Fibroblast of lung (primary cell): Measurements from ENCODE around the gene EMC9. TPM values are rescaled to one million over a fixed set of nuclear protein-coding genes. Genes with fewer than 3 reads are reported as not detected.

Experiments
- DNase-seq, 2 donors: peaks; one replicate each; pipeline versions ENCODE4 v3.0.0 to v3.0.0-alpha.2; 2010; ENCODE audit warnings: low read depth in 2 of 2
- H2AFZ ChIP-seq: 2 replicates; pipeline ENCODE4 v1.5.1; 2012; ENCODE audit warnings: low read length, control low read depth, inconsistent platforms
- H3K27ac ChIP-seq: 2 replicates; pipeline ENCODE4 v1.5.1; 2011; ENCODE audit warnings: low read length, control low read depth; ENCODE audit not compliant: insufficient read depth
- H3K27me3 ChIP-seq: 2 replicates; pipeline ENCODE4 v1.5.1; 2011; ENCODE audit warnings: mild to moderate bottlenecking, low read length; ENCODE audit not compliant: control insufficient read depth, insufficient read depth
- H3K36me3 ChIP-seq: 2 replicates; pipeline ENCODE4 v1.5.1; 2011; ENCODE audit warnings: low read length; ENCODE audit not compliant: control insufficient read depth, insufficient read depth
- H3K4me1 ChIP-seq: 2 replicates; pipeline ENCODE4 v1.5.1; 2011; ENCODE audit warnings: low read length; ENCODE audit not compliant: control insufficient read depth, insufficient read depth; ENCODE audit errors: extremely low read depth
- H3K4me2 ChIP-seq: 2 replicates; pipeline ENCODE4 v1.5.1; 2011; ENCODE audit warnings: low read length, control low read depth; ENCODE audit not compliant: insufficient read depth; ENCODE audit errors: extremely low read depth
- H3K4me3 ChIP-seq, 4 experiments: fragments of 200-600 bp in 1 of 4; sonication (generic) in 1 of 4; replicated peaks in 1 of 4; 2 replicates each; pipeline ENCODE4 v1.5.1; 2011 to 2016; ENCODE audit warnings: low read length in 4 of 4, low read depth in 3 of 4, mild to moderate bottlenecking in 3 of 4, control low read depth in 2 of 4, inconsistent platforms in 1 of 4, mixed read lengths in 1 of 4; ENCODE audit not compliant: insufficient read depth in 1 of 4; ENCODE audit errors: control extremely low read depth in 1 of 4
- H3K79me2 ChIP-seq: 2 replicates; pipeline ENCODE4 v1.5.1; 2012; ENCODE audit warnings: mild to moderate bottlenecking, low read length, inconsistent platforms; ENCODE audit not compliant: control insufficient read depth, insufficient read depth
- H3K9ac ChIP-seq: 2 replicates; pipeline ENCODE4 v1.5.1; 2011; ENCODE audit warnings: mild to moderate bottlenecking, low read length, control low read depth; ENCODE audit not compliant: insufficient read depth
- H3K9me3 ChIP-seq: 2 replicates; pipeline ENCODE4 v1.5.1; 2012; ENCODE audit warnings: low read depth, low read length; ENCODE audit not compliant: control insufficient read depth, insufficient read depth
- H4K20me1 ChIP-seq: 2 replicates; pipeline ENCODE4 v1.5.1; 2011; ENCODE audit warnings: low read length; ENCODE audit not compliant: control insufficient read depth, insufficient read depth; ENCODE audit errors: extremely low read depth
- EZH2 ChIP-seq: IDR thresholded peaks from 2 replicates; pipeline ENCODE4 v1.5.1; 2012; ENCODE audit warnings: low read length, control low read depth, mild to moderate bottlenecking; ENCODE audit errors: missing control alignments
- polyA plus RNA-seq, 2 donors: library from polyadenylated mRNA; depleted of rRNA in 1 of 2; stranded (reverse) in 1 of 2; unstranded in 1 of 2; fragments of >200 nt; gene quantifications; 2 replicates each; pipeline ENCODE4 v1.2.1, GENCODE V29; 2011 to 2012; ENCODE audit warnings: missing spikeins in 1 of 2
- total RNA-seq: library from RNA; depleted of rRNA; stranded (reverse); fragments of >200 nt; gene quantifications from 2 replicates; pipeline ENCODE4 v1.2.1, GENCODE V29; 2014
- TF ChIP-seq, protein P1 (sequence below), 2 donors: IDR thresholded peaks in 1 of 2; conservative IDR thresholded peaks in 1 of 2; 1 replicate in 1 of 2; 2 replicates in 1 of 2; pipeline ENCODE4 v1.5.1; 2011 to 2012; ENCODE audit warnings: low read length in 2 of 2, control low read depth in 1 of 2, inconsistent platforms in 1 of 2, low read depth in 1 of 2, mild to moderate bottlenecking in 1 of 2

Gene EMC9
- total and polyA plus RNA-seq, 2 donors (not counting 1 experiment from before 2014, with no cell fraction given), result 6.6 to 18.0 TPM

DNA sequence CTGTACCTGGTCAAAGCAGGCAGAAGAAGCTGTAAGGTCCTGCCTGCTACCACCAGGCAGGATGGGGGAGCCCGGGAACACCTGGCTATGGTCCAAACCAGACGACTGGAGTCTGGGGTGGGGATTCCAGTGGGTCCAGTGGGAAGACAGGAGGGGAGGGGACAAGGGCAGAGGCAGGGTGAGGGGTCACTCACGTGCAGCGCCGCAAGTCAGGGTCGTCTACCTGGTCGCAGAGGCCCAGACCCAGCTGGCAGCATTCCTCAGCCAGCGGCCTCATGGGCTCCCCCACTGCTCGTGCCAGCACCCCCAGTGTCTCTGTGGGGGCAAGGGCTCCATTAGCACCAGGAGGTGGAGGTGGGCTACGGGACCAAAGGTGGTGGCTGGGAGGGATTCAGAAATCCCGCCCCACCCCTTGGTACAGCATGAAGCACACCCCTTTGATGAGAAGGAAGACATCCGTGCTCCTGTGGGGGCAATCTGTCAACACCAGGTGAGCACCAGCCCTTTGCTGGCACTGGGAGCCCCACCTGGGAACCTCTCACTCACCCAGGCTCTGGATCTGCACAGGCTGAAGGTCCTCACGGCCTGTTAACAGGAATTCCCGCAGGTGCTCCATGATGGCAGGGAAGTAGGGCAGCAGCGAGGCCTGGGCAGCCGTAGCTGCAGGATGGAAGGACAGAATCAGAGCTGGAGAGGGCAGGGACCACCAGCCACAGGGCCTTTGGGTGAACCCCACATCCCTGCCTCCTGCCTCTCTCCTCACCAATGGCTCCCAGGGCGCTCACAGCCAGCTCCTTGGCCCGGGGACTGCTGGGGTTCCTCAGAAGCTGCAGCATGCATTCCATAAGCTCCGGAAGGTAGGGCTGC lies 42.9 kb upstream of the EMC9 start:
- DNase-seq, result no peak
- H3K36me3 ChIP-seq, result peaks cover 34% of the 10 kb centered on the region
- peaks cover 4% of the 10 kb centered on the region for H3K4me1 ChIP-seq
- H3K9me3 ChIP-seq, result no peaks in the 10 kb centered on the region
- H3K27ac ChIP-seq, result no peak overlapping the region
- no peaks in the 10 kb centered on the region for H4K20me1 ChIP-seq
- no peak overlapping the region for H3K4me3 ChIP-seq
- TF ChIP-seq EZH2, result no peak
- TF ChIP-seq, protein P1, sequence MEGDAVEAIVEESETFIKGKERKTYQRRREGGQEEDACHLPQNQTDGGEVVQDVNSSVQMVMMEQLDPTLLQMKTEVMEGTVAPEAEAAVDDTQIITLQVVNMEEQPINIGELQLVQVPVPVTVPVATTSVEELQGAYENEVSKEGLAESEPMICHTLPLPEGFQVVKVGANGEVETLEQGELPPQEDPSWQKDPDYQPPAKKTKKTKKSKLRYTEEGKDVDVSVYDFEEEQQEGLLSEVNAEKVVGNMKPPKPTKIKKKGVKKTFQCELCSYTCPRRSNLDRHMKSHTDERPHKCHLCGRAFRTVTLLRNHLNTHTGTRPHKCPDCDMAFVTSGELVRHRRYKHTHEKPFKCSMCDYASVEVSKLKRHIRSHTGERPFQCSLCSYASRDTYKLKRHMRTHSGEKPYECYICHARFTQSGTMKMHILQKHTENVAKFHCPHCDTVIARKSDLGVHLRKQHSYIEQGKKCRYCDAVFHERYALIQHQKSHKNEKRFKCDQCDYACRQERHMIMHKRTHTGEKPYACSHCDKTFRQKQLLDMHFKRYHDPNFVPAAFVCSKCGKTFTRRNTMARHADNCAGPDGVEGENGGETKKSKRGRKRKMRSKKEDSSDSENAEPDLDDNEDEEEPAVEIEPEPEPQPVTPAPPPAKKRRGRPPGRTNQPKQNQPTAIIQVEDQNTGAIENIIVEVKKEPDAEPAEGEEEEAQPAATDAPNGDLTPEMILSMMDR (conservative IDR thresholded peaks at IDR 0.05 in 1 of 2, IDR thresholded peaks at IDR 0.05 in 1 of 2; ENCODE audit: low read depth in 1 of 2, low read length in 2 of 2), result no peak
- no peak overlapping the region for H3K4me2 ChIP-seq
- H2AFZ ChIP-seq, result no peak overlapping the region
- no peak overlapping the region for H3K9ac ChIP-seq
- no peaks in the 10 kb centered on the region for H3K27me3 ChIP-seq
- H3K79me2 ChIP-seq, result peaks cover 7% of the 10 kb centered on the region

DNA sequence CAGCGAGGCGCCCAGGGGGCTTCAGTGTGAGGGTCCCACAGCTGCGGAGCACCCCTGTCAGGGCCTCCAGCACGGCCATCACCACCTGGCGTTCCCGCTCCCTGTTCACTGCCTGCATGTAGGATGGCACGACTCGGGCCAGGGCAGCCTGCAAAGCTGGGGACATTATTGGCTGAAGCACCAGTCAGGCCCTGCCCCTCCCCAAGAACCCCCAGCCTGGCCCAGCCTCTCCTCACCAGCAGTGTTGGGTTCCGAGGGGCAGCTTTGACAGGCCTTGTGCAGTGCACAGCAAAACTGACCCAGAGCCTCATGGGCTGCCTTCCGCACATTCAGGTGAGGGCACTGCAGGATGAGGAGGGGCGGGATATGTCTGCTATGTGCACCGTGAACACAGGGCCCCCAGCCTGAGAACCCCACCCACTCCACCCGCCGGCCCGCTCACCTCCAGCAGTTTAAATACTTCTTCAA lies 41.7 kb upstream of the EMC9 start:
- no peak overlapping the region for H2AFZ ChIP-seq
- H3K36me3 ChIP-seq, result peaks cover 41% of the 10 kb centered on the region
- no peak for DNase-seq
- H3K9me3 ChIP-seq, result no peaks in the 10 kb centered on the region
- H3K4me2 ChIP-seq, result no peak overlapping the region
- no peaks in the 10 kb centered on the region for H3K27me3 ChIP-seq
- peaks cover 7% of the 10 kb centered on the region for H3K79me2 ChIP-seq
- no peak overlapping the region for H3K4me3 ChIP-seq
- H4K20me1 ChIP-seq, result no peaks in the 10 kb centered on the region
- no peak overlapping the region for H3K9ac ChIP-seq
- H3K4me1 ChIP-seq, result peaks cover 4% of the 10 kb centered on the region
- H3K27ac ChIP-seq, result no peak overlapping the region
- TF ChIP-seq, protein P1 (conservative IDR thresholded peaks at IDR 0.05 in 1 of 2, IDR thresholded peaks at IDR 0.05 in 1 of 2; ENCODE audit: low read depth in 1 of 2, low read length in 2 of 2), result no peak
- no peak for TF ChIP-seq EZH2

DNA sequence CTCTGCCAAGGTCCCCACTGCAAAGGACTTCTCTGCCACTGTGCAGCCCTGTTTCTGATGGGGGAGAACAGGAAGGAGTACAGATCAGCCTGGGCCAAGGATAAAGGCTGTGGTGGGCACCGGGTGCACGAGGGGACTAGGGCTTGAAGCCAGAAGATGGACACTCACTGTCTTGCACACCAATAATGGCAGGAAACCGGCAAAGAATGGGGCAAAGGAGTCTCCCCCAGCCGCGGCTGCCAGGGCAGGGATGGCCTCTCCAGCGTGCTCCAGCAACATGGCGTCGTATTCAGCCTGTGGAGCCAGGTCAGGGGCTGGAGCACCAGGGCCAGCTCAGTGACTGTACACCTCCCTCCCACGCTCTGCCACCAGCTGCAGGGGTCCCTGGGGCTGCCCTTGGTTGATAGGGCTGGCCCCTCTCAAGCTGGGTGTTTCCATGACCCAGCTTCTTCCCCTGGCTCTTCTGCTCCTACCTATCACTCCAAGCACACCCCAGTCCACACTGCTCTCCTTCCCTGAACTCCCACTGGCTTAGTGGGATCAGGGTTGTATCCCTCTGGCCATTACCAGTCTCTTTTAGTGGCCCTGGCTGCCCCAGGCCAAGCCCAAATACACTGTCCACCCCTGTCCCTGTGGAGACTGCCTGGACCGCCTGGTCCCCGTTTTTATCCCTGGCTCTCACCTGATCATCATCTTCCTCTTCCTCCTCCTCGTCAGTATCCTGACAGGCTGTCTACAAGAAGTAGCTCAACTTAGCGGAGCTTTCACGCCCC lies 40.9 kb upstream of the EMC9 start:
- H3K79me2 ChIP-seq, result peaks cover 3% of the 10 kb centered on the region
- no peaks in the 10 kb centered on the region for H3K4me1 ChIP-seq
- peaks cover 44% of the 10 kb centered on the region for H3K36me3 ChIP-seq
- no peak overlapping the region for H3K4me3 ChIP-seq
- no peaks in the 10 kb centered on the region for H3K27me3 ChIP-seq
- no peaks in the 10 kb centered on the region for H3K9me3 ChIP-seq
- H3K27ac ChIP-seq, result no peak overlapping the region
- H2AFZ ChIP-seq, result no peak overlapping the region
- H3K4me2 ChIP-seq, result no peak overlapping the region
- TF ChIP-seq EZH2, result no peak
- TF ChIP-seq, protein P1 (conservative IDR thresholded peaks at IDR 0.05 in 1 of 2, IDR thresholded peaks at IDR 0.05 in 1 of 2; ENCODE audit: low read depth in 1 of 2, low read length in 2 of 2), result no peak
- no peaks in the 10 kb centered on the region for H4K20me1 ChIP-seq
- no peak overlapping the region for H3K9ac ChIP-seq
- no peak for DNase-seq
